ENCODE measurements around the gene SKIDA1. TPM values are rescaled to one million over a fixed set of nuclear protein-coding genes. Genes with fewer than 3 reads are reported as not detected.

The SKIDA1 gene
- polyA plus RNA-seq, 3 donors: 0.13 to 0.52 (median 0.34) TPM

DNA sequence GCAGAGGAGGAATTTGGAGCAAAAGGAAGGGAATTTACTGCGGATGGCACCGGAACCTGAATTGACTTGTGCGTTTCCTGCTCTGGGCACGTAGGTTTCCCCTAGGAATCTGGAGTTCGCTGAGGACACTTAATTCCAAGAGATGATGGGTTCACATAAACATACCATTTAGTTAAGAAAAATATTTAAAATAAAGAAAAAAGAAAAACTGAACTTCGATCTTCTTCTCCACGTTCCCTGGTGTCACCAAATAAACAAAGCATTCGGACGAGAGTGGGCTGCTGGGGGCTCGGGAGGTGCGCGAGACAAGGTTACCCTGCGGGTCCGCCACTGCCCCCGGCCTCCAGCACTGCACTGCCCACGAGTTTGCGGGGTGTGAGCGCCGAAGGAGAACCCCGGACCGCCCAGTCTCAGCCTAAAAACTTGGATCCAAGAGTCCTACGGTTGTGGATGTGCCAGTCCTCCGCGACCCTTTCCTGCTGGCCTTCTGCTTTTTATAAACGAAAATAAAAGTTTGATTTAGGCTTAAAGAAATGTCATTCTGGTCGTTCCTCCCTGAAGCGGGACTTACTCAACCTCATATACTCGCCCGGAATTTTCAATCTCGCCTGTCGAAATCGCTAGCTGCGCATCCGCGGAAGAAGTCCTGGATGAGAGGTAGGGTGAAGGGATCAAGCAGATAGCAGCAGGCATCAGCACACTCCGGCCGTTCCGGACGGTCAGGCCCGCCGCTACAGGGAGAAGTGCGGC, 30.3 kb downstream of the SKIDA1 start:
- no peak overlapping the region for H3K27ac ChIP-seq (ENCODE audit: low read depth, low read length)
- 0 to 1% (median 0%) methylated on average over 42 of the region's 42 CpGs for WGBS, 3 donors

DNA sequence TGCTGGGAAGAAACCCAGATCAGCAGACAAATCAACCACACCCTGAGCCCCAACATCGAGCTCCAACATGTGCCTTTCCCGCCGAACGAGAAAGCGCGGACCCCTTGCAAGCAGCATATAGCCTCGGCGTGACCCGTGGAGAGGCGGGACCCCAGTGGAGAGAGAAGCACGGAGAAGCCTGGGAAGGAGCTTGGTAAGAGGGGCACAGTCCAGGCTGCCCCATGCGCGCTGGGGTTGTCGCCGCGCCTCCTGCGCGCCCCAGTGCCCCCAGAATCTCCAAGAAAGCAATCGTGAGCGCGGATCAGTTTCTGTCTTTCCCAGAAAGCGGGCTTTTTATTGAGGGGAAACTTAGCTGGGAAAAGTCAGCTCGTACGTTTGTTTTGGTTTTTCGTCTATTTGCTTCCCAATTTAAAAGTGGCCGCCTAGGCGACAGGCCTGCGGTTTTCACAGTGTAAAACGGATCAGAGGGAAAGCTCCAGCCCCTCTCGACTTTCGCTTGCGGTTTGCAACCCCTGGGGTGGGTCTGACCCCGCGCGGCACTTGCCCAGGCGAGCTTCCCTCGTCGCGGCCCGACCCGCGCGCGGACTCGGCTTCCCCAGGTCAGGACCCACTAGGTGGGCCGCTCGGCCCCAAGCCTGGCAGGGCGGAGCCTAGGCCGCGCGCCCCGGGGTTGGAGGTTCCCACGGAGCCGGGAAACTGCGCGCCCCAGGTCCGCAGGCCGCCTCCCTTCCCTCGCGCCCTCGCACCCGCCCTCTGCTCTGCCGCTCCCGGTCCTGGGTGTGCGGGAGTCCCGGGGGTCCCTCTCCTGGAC, 31.1 kb downstream of the SKIDA1 start:
- peak overlapping the region; percentile 15 for H3K27ac ChIP-seq (ENCODE audit: low read depth, low read length)

DNA sequence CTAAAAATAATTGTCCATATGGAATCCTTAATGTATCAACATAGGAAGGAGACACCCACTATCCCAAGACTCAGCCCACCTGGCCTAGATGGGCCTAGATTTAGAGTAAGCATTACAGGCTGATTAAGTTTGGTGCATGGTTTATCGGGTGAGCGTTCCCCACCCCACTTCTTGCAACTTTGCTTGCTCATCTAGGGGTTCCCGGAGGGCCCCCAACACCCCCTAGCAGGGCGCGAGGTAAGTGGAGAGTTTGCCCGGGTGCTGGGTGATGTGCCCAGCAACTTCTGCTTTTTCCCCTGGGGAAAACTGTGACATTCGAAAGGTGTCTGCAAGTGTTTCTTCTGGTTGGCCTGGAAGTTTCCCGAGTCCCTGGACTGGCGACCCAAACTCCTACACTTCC, 31.7 kb downstream of the SKIDA1 start:
- WGBS, 3 donors: 38 to 78% (median 47%) methylated on average over 9 of the region's 9 CpGs
- no peak overlapping the region for H3K27ac ChIP-seq (ENCODE audit: low read depth, low read length)

More for the DNA sequence above, 31.1 kb downstream of the SKIDA1 start:
- 7 to 19% (median 7%) methylated on average over 66 of the region's 66 CpGs for WGBS, 3 donors

DNA sequence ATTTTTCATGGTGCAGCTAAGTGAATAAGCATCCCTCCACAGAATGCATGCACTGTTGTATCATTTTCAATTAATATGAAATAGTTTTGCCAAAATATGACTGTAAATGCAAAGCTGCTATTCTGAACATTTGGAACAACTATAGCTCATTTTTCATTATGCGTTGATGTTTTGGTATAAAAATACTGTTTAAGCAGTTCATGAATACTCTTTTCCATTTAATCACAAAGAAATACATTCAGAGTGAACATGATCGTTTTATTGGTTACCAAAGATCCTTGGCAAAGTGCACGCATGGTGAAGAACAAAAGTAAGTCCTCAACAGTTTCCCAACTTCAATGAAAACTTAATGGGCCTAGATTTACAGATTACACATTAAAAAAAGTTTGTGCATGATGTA, 33.1 kb downstream of the SKIDA1 start:
- 78 to 91% (median 82%) methylated on average over 3 of the region's 3 CpGs for whole genome bisulfite sequencing, 3 donors
- H3K27ac ChIP-seq (ENCODE audit: low read depth, low read length): no peak overlapping the region

DNA sequence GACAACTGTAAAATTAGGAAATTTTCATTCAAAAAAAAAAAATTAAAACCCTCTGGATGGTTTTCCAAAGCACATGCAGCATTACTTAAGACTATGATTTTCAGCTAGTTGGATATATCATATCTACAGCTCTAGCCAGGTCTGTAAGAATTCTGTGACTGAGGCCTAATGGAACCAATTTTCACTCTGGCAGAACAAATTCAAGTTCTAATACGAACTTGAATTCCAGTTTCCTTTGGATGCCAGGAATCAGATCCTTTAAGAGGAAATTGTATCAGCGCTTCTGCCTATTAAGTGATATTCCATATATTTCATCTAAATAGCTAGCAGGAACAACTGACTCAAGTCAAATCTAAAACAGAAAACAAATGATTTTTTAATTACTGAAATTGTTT, 34.8 kb downstream of the SKIDA1 start:
- H3K27ac ChIP-seq (ENCODE audit: low read depth, low read length): no peak overlapping the region
- WGBS, 3 donors: 73 to 87% (median 82%) methylated on average over 2 of the region's 2 CpGs

DNA sequence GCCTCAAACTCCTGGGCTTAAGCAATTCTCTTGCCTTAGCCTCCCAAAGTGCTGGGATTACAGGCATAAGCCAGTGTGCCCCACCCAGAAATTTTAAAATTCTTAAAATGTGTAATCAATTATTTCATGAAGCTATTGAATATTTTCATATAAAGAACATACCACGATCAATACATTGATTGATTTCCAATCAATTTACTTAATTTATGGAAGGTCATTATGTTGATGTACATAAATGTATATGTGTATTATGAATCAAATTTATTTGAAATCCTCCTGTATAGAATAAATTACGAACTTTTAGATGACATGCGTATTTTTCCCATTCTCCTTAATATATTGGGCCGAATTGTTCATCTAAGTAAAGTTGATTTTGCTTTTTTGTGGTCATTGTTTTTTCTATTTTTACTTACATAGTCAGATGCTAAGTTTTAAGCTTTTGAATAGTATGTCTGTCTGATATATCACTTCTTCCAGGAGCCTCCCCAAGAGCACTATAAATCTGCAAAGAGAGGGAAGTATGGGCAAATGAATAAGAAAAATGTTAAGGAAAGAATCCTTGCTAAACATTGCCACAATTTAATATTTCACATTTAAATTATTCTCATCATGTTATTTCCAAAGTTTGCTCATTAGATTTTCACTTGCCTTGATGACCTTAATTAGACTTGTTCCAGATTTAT, 35.3 kb downstream of the SKIDA1 start:
- H3K27ac ChIP-seq (ENCODE audit: low read depth, low read length): no peak overlapping the region
- 96 to 97% (median 97%) methylated on average over 4 of the region's 4 CpGs for WGBS, 3 donors

DNA sequence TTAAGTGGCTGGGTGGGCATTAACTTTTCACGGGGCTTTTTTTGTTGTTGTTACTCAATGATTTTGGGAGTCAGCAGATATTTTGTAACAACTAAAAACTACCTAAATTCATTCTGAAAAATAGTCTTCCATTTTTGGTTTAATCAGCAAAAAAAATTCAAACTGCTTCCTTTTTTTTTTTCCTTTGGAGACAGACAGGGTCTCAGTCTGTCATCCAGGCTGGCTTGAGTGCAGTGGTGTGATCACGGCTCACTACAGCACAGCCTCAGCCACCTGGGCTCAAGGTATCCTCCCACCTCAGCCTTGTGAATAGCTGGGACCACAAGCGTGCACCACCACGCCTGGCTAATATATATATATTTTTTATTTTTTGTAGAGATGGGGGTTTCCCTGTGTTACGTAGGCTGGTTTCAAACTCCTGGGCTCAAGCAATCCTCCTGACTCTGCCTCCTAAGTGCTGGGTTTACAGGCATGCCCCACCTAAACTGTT, 36.5 kb downstream of the SKIDA1 start:
- H3K27ac ChIP-seq (ENCODE audit: low read depth, low read length): no peak overlapping the region
- 58 to 80% (median 67%) methylated on average over 5 of the region's 5 CpGs for WGBS, 3 donors

DNA sequence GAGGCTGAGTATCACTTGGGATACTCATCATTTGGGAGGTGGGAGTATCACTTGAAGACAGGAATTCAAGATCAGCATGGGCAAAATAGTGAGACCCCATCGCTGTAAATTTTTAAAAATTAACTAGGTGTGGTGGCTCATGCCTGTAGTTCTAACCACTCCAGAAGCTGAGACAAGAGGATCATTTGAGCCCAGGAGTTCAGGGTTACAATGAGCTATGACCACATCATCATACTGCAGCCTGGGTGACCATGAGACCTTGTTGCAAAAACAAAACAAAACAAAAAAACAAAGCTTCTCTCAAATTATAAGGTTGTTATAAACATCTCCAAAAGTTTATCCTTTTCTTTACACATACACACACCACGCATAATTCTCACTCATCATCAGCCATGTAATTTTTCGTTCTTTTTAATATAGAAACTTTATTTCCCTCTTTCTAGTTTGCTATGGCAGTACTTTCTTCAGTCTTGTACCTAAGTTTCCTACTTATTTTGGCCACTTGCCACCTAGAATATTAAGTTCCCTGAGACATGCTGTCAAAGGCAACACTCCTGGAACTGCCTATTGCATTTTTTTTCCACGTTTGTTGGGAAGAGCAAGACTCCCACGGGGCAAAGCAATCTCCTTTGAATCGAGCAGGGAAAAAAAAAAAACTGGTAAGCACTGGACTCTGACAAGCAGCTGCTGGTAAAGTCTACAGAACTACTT, 37.1 kb downstream of the SKIDA1 start:
- WGBS, 3 donors: 51 to 53% (median 51%) methylated on average over 6 of the region's 6 CpGs

DNA sequence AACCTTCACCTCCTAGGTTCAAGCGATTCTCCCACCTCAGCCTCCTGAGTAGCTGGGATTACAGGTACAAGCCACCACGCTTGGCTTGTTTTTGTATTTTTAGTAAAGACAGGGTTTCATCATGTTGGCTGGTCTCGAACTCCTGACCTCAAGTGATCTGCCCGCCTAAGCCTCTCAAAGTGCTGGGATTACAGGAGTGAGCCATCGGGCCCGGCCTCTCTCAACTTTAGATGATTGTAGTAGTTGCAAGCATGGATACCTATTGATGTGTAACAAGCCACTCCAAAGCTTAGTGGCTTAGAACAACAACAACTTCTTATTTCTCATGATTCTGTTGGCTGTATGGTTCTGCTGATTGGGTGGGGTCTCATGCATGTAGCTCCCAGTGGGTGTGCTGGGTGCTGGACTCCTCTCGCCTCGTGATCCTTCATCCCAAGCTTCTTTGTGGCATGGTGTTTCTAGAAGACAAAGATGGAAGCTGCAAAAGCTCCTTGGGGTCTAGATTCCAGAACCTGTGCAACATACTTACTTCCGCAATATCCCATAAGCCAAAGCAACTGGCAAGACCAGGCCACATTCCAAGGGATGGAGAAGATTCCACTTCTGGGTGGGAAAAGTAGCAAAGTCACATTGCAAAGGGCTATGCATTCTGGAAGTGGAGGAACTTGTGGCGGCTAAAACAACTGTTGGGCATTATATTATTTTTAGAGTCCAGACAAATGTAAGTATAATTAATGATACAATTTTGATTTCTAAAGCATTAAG, 37.9 kb downstream of the SKIDA1 start:
- no peak overlapping the region for H3K27ac ChIP-seq (ENCODE audit: low read depth, low read length)
- WGBS, 3 donors: 95 to 97% (median 96%) methylated on average over 10 of the region's 10 CpGs

More for the DNA sequence above, 37.1 kb downstream of the SKIDA1 start:
- no peak overlapping the region for H3K27ac ChIP-seq (ENCODE audit: low read depth, low read length)

DNA sequence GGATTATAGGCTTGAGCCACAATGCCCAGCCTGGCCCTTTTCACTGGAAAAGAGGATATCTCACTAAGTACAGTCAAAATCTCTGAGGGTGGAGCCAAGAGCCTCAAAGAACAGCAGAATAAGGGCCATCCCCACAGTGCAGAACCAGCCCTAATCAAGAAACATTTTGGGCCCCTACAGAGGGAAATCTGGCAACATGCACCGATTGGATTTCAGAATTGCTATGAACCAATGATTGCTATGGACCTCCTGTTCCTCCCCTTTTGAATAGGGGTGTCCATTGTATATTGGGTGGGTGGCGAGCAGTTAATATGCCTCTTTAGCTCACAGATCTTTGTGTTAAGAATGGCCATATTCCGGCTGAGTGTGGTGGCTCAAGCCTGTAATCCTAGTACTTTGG, 42.7 kb downstream of the SKIDA1 start:
- 96 to 97% (median 97%) methylated on average over 3 of the region's 3 CpGs for WGBS, 3 donors

DNA sequence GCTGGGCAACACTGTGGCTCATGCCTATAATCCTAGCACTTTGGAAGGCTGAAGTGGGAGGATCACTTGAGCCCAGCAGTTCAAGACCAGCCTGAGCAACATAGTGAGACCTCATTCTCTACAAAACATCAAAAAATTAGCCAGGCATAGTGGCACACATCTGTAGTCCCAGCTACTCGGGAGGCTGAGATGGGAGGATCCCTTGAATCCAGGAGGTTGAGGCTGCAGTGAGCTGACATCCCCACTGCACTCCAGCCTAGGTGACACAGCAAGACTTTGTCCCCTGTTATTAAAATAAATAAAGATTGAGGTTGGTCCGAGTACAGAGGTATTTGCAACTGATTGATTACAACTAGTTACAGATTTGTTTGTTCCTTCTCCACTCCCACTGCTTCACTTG, 44.1 kb downstream of the SKIDA1 start:
- WGBS, 3 donors: 65 to 93% (median 90%) methylated on average over 2 of the region's 2 CpGs
- H3K27ac ChIP-seq (ENCODE audit: low read depth, low read length): no peak overlapping the region

More for the DNA sequence above, 42.7 kb downstream of the SKIDA1 start:
- no peak overlapping the region for H3K27ac ChIP-seq (ENCODE audit: low read depth, low read length)

DNA sequence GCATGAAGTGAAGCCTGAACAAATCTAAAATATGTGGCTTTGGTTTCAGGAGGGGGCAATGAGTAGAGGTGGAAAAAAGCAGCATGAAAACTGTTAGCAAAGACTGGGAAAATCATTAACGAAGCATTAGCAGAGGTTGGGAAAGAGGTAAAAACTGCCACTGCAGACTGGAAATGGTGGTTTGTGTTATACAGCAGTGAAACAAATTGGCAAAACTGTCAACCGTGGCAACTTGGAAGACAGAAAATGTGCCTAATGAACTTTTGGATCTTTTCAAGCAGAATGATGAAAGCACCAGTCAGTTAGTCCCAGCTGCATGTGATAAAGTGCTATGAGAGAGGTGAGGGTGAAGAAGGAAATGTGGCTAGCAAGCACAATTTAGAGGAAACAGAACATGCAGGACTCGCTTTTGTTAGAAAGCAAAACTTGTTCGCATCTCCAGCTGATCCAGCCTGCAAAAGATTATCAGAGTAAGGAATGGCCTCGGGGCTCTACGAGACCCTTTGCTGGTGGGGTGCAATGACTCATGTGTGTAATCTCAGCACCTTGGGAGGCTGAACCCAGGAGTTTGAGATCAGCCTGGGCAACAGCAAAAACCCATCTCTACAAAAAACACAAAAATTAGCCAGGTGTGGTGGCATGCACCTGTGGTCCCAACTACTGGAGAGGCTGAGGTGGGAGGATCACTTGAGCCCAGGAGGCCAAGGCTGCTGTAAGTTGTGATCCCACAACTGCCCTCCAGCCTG, 45.7 kb downstream of the SKIDA1 start:
- WGBS, 3 donors: 50 to 83% (median 71%) methylated on average over 6 of the region's 6 CpGs
- H3K27ac ChIP-seq (ENCODE audit: low read depth, low read length): no peak overlapping the region

DNA sequence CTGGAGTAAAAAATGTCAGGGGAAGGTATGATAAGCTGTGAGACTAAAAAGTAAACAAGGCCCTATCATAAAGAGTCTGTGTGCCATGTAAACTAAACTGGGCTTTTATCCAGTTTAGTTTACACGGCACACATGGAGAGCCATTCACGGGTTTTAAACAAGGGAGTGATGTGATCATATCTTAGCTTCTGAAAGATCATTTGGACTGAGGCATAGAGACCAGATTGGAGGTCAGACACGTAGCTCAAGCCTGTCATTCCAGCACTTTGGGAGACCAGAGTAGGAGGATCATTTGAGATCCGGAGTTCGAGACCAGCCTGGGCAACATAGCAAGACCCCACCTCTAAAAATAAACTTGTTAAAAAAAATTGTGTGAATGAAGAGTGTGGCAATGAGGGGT, 50.1 kb downstream of the SKIDA1 start:
- WGBS, 3 donors: 59 to 76% (median 74%) methylated on average over 5 of the region's 5 CpGs

DNA sequence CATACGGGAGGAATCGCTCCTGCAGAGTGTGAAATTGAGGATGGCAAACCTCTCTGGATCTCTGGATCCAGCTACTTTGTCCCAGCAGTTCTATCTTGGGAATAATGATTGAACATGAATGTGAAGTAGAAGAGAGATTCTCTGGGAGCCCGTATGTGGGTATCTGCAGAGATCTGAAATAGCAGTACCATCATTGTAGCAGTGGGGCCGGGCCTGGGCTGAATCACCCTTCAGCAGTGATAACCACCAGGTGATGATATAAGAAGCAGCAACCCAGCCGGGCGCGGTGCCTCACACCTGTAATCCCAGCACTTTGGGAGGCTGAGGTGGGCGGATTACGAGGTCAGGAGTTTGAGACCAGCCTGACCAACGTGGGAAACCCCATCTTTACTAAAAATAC, 51.9 kb downstream of the SKIDA1 start:
- WGBS, 3 donors: 84 to 88% (median 86%) methylated on average over 10 of the region's 10 CpGs
- no peak overlapping the region for H3K27ac ChIP-seq (ENCODE audit: low read depth, low read length)

More for the DNA sequence above, 50.1 kb downstream of the SKIDA1 start:
- no peak overlapping the region for H3K27ac ChIP-seq (ENCODE audit: low read depth, low read length)

DNA sequence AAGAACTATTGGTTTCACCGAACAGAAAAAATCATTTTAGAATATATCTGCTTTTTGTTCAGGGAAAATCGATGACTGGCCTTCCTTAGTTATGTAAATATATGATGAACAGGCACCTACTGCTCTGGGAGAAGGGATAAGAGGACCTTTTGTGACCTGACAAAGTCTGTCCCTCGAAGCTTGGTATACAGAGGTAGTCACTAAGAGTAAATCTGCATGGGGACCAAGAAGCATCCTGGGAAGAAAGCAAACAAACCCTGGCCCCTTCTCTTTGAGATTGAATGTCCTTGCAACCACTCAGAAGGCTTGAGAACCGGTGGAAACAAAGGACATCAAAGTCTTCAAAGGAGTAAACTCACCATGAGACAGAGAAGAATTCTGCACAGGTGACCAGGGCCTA, 52.3 kb downstream of the SKIDA1 start:
- 40 to 71% (median 65%) methylated on average over 4 of the region's 4 CpGs for WGBS, 3 donors
- no peak overlapping the region for H3K27ac ChIP-seq (ENCODE audit: low read depth, low read length)

DNA sequence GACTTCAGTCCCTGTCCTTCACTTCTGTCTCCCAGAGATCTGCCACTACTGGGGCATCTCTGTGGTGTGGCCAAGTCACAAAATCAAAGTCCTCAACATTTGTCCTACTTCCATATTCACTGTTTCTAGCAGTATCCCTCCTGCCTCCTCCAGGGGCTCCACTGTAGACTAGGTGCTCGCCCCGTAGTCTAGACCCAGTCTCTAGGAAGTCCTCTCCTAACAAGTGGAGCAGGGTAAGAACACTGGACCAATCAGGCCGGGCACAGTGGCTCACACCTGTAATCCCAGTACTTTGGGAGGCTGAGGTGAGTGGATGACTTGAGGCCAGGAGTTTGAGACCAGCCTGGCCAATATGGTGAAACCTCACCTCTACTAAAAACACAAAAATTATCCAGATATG, 57.4 kb downstream of the SKIDA1 start:
- 94 to 96% (median 96%) methylated on average over 3 of the region's 3 CpGs for WGBS, 3 donors
- no peak overlapping the region for H3K27ac ChIP-seq (ENCODE audit: low read depth, low read length)

DNA sequence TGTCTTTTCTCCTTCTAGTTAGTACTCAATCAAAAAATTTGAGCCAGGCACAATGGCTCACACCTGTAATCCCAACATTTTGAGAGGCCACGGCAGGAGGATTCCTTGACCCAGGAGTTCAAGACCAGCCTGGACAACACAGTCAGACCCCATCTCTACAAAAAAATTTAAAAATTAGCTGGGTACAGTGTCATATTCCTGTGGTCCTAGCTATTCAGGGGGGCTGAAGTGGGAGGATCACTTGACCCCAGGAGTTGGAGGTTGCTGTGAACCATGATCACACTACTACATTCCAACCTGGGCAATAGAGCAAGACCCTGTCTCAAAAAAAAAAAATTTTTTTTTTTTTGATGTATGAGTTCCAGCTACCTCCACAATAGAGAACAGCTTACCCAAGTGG, 57.8 kb downstream of the SKIDA1 start:
- no peak overlapping the region for H3K27ac ChIP-seq (ENCODE audit: low read depth, low read length)
- 91 to 97% (median 95%) methylated on average over 1 of the region's 1 CpG for WGBS, 3 donors

Measured in adipose tissue (tissue), 3 donors.